ENCODE measurements around the gene TM4SF20. TPM values are rescaled to one million over a fixed set of nuclear protein-coding genes. Genes with fewer than 3 reads are reported as not detected.

TM4SF20 gene
- total and polyA plus RNA-seq, 4 donors: not detected

- H3K9ac ChIP-seq (ENCODE audit: low read depth in 1 of 2, low read length in 2 of 2): no peak overlapping the region
- no peaks in the 10 kb centered on the region for H3K4me1 ChIP-seq (ENCODE audit: control insufficient read depth in 4 of 4, insufficient read depth in 4 of 4, low read length in 3 of 4)
- H3K27ac ChIP-seq (ENCODE audit: low read depth in 1 of 2, low read length in 2 of 2): no peak overlapping the region
- 83% methylated on average over 8 of the region's 8 CpGs for WGBS
- H3K27me3 ChIP-seq (ENCODE audit: control insufficient read depth in 4 of 4, insufficient read depth in 4 of 4, low read length in 3 of 4): no peaks in the 10 kb centered on the region
- H3K9me3 ChIP-seq (ENCODE audit: control insufficient read depth in 4 of 4, low read length in 3 of 4): no peaks in the 10 kb centered on the region
- no peak for TF ChIP-seq FOXA2 (IDR thresholded peaks at IDR 0.05)
- TF ChIP-seq, protein P1, sequence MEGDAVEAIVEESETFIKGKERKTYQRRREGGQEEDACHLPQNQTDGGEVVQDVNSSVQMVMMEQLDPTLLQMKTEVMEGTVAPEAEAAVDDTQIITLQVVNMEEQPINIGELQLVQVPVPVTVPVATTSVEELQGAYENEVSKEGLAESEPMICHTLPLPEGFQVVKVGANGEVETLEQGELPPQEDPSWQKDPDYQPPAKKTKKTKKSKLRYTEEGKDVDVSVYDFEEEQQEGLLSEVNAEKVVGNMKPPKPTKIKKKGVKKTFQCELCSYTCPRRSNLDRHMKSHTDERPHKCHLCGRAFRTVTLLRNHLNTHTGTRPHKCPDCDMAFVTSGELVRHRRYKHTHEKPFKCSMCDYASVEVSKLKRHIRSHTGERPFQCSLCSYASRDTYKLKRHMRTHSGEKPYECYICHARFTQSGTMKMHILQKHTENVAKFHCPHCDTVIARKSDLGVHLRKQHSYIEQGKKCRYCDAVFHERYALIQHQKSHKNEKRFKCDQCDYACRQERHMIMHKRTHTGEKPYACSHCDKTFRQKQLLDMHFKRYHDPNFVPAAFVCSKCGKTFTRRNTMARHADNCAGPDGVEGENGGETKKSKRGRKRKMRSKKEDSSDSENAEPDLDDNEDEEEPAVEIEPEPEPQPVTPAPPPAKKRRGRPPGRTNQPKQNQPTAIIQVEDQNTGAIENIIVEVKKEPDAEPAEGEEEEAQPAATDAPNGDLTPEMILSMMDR (IDR thresholded peaks at IDR 0.05; ENCODE audit: low read depth, low read length, missing input control): no peak
- no peak for TF ChIP-seq RAD21 (IDR thresholded peaks at IDR 0.05)
- no peak for TF ChIP-seq RXRA (IDR thresholded peaks at IDR 0.05)
- no peak for TF ChIP-seq REST (IDR thresholded peaks at IDR 0.05)
- TF ChIP-seq FOXA1 (IDR thresholded peaks at IDR 0.05): no peak
- TF ChIP-seq TAF1 (conservative IDR thresholded peaks at IDR 0.05): no peak
- TF ChIP-seq, protein P2, sequence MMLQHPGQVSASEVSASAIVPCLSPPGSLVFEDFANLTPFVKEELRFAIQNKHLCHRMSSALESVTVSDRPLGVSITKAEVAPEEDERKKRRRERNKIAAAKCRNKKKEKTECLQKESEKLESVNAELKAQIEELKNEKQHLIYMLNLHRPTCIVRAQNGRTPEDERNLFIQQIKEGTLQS (IDR thresholded peaks at IDR 0.05): no peak
- no peak for TF ChIP-seq YY1 (IDR thresholded peaks at IDR 0.05)
- TF ChIP-seq SP1 (IDR thresholded peaks at IDR 0.05): no peak
- no peak for TF ChIP-seq JUND (IDR thresholded peaks at IDR 0.05)
- TF ChIP-seq MAX (IDR thresholded peaks at IDR 0.05): no peak
- TF ChIP-seq GABPA (IDR thresholded peaks at IDR 0.05 in 1 of 2, conservative IDR thresholded peaks at IDR 0.05 in 1 of 2): no peak
- H3K36me3 ChIP-seq (ENCODE audit: control insufficient read depth in 4 of 4, insufficient read depth in 3 of 4, low read depth in 1 of 4, low read length in 3 of 4): no peaks in the 10 kb centered on the region
- H3K4me3 ChIP-seq (ENCODE audit: low read depth in 1 of 3, low read length in 3 of 3): no peak overlapping the region
- no peak for DNase-seq (ENCODE audit: low spot score)
Measured at GRCh38 chr2:227413371-227413770, 34.3 kb upstream of the TM4SF20 start.

DNA sequence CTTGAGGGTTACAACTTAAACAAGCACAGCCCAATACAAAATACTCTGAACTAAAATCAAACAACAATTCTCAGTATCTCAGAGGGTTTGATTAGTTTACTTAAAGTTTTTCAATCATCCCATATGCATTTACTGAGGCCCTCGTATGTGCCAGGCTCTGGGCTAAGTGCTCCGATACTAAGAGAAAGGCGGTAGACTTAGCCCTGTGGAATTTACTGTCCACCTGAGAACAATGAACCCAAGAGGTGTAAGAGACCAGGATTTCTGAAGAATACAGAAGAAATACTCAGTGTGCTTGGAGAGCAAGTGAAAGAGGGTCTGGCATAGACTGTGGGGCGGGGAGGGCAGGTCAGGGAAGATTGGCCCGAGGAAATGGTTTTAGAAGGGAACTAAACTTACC is 33.8 kb upstream of the TM4SF20 start:
- no peak for TF ChIP-seq FOXA1 (IDR thresholded peaks at IDR 0.05)
- TF ChIP-seq HNF4G (IDR thresholded peaks at IDR 0.05): no peak
- no peak for TF ChIP-seq JUND (IDR thresholded peaks at IDR 0.05)
- TF ChIP-seq FOXA2 (IDR thresholded peaks at IDR 0.05): no peak
- TF ChIP-seq TAF1 (conservative IDR thresholded peaks at IDR 0.05): no peak
- TF ChIP-seq, protein P1 (IDR thresholded peaks at IDR 0.05; ENCODE audit: low read depth, low read length, missing input control): no peak
- TF ChIP-seq, protein P2 (IDR thresholded peaks at IDR 0.05): no peak
- TF ChIP-seq, protein P3, sequence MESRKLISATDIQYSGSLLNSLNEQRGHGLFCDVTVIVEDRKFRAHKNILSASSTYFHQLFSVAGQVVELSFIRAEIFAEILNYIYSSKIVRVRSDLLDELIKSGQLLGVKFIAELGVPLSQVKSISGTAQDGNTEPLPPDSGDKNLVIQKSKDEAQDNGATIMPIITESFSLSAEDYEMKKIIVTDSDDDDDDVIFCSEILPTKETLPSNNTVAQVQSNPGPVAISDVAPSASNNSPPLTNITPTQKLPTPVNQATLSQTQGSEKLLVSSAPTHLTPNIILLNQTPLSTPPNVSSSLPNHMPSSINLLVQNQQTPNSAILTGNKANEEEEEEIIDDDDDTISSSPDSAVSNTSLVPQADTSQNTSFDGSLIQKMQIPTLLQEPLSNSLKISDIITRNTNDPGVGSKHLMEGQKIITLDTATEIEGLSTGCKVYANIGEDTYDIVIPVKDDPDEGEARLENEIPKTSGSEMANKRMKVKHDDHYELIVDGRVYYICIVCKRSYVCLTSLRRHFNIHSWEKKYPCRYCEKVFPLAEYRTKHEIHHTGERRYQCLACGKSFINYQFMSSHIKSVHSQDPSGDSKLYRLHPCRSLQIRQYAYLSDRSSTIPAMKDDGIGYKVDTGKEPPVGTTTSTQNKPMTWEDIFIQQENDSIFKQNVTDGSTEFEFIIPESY (IDR thresholded peaks at IDR 0.05): no peak
- TF ChIP-seq RAD21 (IDR thresholded peaks at IDR 0.05): no peak
- no peak for TF ChIP-seq EGR1 (IDR thresholded peaks at IDR 0.05; ENCODE audit: low read depth in 2 of 2)
- no peak for TF ChIP-seq REST (IDR thresholded peaks at IDR 0.05)
- TF ChIP-seq GABPA (IDR thresholded peaks at IDR 0.05 in 1 of 2, conservative IDR thresholded peaks at IDR 0.05 in 1 of 2): no peak
- TF ChIP-seq SP1 (IDR thresholded peaks at IDR 0.05): no peak
- 80% methylated on average over 5 of the region's 5 CpGs for WGBS
- DNase-seq (ENCODE audit: low spot score): no peak
- Histone ChIP-seq H3K9ac (ENCODE audit: low read depth in 1 of 2, low read length in 2 of 2) (no peak overlapping the region), H3K4me3 (ENCODE audit: low read depth in 1 of 3, low read length in 3 of 3) (no peak overlapping the region), H3K27ac (ENCODE audit: low read depth in 1 of 2, low read length in 2 of 2) (no peak overlapping the region), H3K36me3 (ENCODE audit: control insufficient read depth in 4 of 4, insufficient read depth in 3 of 4, low read depth in 1 of 4, low read length in 3 of 4) (no peaks in the 10 kb centered on the region), H3K4me1 (ENCODE audit: control insufficient read depth in 4 of 4, insufficient read depth in 4 of 4, low read length in 3 of 4) (no peaks in the 10 kb centered on the region), H3K27me3 (ENCODE audit: control insufficient read depth in 4 of 4, insufficient read depth in 4 of 4, low read length in 3 of 4) (no peaks in the 10 kb centered on the region), H3K9me3 (ENCODE audit: control insufficient read depth in 4 of 4, low read length in 3 of 4) (no peaks in the 10 kb centered on the region)
